Stimulated activated CD8-positive, alpha-beta memory T cell treated with anti-CD3 and anti-CD28 coated beads, Interleukin-4, amount 100 ng/mL, for 48 hours (primary cell): ENCODE data around the gene PSMB8.
A peak's percentile ranks its signal among the peaks of the same experiment; 100 is the strongest.
"Not testable (repeated sequence)": the region's sequence is repeated elsewhere in the genome, so short reads cannot be mapped to it uniquely, and the experiment has no call there.

Experiments used
- DNase-seq: peaks from one replicate; pipeline ENCODE4 v3.0.0-alpha.2; 2020

Gene PSMB8

DNA sequence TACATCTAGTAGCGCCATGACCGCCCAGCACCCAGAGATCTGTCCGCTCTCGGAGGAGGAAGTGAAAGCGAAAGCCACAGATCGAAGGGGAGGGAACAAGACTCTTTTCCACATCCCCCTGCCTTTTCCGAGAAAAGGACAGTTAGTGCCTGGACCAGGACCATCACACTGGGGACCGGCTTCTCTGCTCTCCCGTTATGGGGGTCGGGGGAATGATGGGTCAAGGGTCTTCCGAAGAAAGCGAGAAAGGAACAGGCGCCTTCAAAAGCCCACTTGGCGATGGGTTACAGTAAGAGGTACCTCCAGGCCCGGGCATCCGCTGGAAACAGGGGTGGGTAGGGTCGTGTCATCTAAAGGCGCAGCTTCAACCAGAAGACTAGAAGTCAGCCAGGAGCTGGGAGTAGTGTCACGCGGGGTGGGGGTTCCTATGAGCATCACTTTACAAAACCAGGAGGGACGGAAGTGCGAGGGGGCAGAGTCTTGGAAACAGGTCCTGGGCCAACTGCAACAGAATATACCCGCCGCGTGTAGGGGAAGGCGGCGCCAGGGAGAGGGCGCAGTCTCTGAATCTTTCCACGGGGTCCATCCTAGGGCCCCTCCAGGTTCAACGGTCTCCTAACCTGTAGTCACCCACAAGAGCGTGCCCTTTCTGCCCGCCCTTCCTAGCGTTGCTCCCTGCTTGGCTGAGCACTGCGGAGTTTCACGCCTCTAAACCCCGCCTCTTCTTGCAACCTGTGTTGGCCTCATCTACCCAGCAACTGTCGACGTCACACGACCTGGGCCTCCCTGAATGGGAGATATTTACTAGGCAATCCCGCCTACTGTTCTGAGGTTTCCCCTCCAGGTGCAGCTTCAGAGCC, at the start of gene PSMB8:
TSS of gene PSMB8 (minus strand) at position 69 of the 860 bp plus-strand sequence. CDS start at position 18, 51 bp downstream.
- peak; percentile 99 for DNase-seq

DNA sequence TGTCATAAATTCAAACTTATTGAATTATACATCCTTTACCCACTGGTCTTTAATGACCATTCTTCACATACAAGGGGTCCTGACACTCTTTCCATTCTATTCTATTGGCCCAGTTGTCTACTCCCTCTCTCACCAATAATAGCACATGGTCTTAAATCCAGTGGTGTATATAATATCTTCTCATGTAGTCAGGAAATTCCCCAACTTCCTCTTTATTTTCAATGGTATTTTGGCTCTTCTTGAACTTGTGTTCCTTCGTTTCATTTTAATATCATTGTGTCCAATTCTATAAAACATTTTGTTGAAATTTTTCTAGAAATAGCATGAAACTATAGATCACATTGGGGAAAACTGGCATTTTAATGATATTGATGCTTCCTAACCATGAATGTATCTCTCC, 47.0 kb upstream of the PSMB8 start:
- DNase-seq = no peak

DNA sequence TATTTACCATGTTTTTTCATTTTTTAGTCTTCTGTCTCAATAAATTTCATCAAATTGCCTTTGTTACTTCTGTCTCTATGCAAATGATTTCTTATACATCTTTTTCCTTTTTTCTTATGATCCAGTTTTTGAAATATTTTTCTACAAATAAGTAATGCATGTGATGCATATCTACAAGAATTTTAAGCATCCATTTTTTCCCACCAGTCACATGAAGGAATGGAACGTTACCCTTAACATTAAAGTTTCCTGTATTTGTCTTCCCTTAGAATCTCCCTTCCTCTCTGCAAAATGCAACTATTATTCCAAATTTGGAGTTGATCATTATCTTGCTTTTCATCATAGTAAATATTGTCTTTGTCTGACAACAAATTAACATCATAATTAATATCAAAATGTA, 45.7 kb upstream of the PSMB8 start:
- no peak for DNase-seq

DNA sequence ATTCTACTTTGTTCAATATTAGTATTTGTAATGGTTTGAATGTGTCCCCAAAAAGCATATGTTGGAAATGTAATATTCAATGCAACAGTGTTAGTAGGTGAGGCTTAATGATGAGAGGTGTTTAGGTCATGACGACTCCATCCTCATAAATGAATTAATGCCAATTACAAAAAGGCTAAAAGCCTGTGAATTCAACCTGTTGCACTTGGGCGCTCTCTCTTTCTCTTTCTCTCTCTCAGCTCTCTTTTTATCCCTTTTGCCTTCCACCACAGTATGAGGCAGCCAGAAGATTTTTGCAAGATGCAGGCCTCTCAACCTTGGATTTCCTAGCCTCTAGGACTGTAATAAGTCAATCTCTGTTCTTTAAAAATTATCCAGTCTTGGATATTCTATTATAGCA, 44.7 kb upstream of the PSMB8 start:
- no peak for DNase-seq

DNA sequence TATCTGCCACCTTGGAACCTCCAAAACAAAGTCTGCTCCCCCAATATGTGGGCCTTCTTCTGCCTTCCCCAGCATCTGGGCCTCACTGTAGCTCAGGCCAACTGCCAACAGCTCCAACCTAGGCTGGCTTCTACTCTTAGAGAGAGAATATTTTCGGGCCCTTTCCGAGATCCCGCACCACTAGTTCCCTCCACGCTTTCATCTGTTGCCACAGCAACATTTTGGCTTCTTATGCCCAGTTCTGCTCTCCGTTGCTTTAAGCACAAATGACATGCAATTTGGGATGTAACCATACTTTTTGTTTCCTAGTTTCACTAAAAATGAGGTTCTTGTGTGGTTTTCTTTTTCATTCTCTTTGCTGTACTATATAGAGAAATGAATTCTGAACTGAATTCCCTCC, 43.8 kb upstream of the PSMB8 start:
- DNase-seq = no peak

DNA sequence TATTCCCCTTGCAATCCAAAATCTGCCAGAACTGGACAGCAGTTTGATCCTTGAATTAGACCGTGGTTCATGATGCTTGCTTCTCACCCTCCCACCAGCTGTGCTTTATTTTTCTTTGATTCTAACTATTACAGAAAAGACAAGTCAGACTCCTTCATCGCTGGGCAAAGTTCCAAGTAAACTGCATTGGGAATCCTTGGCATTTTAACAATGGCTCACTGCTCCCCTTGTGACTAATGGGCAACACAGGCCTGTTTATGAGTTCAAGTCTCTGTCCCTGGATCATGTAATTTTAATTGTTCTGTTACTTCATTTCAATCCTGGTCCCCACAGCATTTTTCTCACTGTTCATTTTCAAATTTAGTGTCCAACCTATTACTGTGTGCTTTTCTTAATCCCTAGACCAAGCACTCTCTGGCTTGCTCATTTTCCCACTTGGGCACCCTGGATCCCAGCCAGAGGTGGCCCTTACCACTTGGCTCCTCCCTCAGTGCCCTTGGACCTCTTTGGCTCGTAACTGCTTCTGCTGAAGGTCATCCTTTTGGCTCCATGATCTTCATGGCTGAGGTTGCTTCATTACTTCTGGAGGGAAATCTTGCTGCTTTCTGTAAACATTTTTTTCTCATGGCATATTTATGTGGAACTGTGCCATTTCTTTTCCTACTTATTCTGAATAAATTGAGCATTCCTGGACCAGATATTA, 43.0 kb upstream of the PSMB8 start:
- no peak for DNase-seq

DNA sequence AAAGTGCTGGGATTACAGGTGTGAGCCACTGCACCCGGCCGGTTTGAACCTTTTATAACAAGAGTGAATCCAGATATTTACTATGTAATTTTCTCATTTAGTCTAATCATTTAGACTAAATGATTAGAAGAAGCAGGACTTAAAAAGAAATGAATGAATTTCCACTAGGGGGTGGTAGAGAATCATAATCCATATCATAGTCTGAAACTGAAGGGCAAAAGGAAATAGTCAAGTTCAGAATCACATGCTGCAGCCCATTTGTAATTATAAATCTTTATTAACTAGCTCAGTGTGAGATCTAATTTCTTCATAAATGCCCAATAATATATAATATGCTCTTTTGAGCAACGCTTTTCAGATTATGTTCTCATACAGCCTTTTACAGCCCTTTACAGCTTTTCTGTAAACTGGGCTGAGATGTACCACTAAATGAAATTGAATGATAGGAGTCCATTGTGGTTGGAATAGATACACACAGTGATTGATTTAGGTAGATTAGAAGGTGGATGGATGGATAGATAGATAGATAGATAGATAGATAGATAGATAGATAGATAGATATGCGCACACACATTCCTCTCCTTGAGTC, 41.9 kb upstream of the PSMB8 start:
- no peak for DNase-seq

DNA sequence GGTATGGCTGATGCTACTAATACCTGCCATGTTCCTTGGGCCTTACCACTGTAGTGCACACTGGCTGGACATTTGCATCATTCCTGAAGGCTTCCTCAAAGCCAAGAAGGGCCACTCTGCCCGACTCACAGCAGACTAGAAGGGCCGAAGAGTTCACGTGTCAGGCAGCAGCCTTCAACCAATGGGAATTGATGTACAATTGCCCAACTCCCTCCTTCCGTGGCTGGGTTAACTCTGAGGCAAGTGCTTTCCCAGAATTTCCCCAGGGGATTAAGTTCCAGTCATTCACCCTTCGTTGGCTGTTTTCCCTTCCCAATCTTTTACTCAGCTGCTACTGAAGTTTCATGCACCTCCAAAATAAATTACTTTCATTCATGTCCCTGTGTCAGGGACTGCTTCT, 39.9 kb upstream of the PSMB8 start:
- no peak for DNase-seq

DNA sequence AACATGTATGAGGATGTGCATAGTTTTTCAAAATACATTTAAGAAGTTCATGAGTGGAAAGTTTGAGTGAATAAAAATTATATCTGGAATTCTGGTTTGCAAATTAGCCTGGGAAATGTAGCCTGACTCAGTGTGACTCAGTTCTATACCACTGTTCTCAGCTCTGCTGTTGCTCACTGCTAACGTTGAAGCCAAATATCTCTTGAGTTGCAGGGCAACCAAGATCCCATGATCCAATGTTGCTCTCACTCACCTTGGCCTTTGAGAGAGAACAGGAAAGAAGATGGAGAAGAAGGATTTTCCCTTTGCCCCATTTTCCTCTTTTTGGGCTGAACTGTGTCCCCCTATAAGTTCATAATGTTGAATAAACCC, 39.0 kb upstream of the PSMB8 start:
- no peak for DNase-seq

DNA sequence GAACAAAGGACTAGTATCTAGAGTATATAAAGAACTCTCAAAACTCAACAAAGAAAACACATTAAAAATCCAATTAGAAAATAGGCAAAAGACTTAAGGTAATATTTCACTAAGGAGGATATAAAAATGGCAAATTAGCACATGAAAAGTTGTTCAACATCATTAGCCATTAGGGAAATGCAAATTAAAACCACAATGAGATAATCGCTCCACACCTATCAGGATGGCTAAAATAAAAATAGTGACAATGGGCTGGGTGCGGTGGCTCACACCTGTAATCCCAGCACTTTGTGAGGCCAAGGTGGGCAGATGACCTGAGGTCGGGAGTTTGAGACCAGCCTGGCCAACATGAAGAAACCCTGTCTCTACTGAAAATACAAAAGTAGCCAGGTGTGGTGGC, 37.1 kb upstream of the PSMB8 start:
- DNase-seq = not testable (repeated sequence)

DNA sequence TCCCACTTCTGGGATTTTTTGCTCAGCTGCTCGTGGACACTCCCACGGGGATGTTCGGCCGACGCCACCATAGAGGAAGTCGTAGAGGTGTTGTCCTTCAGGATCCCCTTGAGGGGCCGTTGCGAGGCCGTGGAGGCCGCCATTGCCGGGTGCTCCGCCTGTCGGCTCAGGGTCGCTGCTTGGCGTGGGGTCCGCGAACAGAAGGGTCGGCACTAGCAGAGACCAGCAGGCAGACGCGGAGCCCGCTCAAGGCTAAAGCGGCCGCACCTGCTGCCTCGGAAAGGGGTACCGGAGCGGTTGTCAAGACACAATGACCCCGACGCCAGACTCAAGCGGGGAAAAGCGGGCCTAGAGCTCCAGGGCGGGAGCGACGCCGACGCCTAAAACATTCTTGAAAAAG, 35.8 kb upstream of the PSMB8 start:
- no peak for DNase-seq

DNA sequence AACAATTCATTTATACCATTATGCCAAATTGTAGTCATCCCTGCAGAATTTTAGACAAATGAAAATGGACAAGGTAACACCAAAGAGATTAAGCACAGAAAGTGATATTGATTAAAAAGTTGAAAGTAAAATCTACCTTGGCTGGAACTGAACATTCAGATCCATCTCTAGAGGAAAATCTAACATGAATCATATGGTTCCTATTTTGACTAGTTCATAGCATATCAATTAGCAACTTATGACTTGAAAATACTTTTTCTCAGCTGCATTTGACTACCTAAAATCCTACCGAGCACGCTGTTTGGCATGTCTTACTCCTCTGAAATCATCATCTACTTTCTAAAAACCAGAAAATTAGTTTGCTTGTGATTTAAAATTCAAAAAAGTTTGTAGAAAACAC, 32.8 kb upstream of the PSMB8 start:
- DNase-seq = no peak

DNA sequence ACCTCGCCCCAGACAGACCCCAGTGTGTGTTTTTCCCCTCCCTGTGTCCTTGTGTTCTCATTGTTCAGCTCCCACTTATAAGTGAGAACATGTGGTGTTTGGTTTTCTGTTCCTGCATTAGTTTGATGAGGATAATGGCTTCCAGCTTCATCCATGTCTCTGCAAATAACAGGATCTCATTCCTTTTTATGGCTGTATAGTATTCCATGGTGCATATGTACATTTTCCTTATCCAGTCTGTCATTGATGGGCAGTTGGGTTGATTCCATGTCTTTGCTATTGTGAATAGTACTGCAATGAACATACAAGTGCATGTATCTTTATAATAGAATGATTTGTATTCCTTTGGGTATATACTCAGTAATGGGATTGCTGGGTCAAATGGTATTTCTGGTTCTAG, 30.1 kb upstream of the PSMB8 start:
- not testable (repeated sequence) for DNase-seq

DNA sequence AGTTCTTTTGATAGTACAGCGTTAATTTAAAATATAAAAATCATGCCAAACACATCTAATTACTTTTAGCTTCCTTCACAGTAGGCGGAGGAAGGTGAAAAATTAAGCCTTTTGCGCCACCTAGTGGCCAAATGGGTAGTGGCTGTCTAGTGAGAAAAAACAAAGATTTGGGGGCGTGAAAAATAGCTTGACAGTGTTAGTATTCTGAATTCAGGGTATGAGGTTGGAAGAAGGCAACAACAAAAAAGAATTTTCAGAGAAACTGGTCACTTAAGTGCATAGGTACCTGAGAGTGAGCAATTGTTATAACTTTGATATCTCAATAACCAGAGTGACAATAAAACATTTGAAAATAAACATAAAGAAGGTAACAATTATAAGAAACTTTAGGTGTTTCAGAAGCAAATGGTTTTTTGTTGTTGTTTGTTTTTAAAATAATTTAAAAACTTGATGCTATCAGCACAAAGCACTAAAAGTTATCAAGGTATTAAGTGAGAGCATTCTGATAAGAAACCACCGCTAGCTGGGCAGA, 24.5 kb upstream of the PSMB8 start:
- DNase-seq = peak; percentile 94

DNA sequence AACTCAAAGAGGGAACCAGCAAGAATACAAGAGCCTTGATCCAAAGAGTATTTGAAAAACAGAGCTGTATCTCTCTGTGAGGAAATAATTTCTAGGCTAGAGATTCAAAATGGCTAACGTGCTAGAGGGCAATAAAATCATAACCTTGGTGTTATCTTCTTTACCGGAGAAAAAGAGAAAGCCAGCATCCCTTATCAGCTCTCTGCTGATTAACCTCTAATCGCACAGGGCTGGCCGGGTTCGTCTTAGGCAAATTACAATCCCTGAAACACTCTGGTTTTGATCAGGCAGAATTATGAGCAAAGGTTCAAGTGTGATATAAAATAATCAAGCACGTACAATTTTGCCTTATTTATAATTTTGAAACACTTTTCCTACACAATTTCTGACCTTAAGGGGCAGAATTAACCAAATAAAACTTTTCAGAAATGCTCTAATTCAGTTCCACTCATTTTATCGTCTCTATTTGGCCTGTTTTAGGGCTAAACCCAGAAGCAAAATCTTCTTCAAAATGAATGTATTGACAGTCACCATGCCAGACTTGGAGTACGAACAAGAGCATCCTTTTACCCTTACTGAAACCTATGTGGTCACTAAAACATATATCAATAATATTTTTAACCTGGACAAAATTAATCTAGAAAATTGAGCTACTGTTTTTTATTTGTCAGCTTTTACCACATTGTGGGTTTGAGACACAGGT, 23.9 kb upstream of the PSMB8 start:
- DNase-seq = no peak

DNA sequence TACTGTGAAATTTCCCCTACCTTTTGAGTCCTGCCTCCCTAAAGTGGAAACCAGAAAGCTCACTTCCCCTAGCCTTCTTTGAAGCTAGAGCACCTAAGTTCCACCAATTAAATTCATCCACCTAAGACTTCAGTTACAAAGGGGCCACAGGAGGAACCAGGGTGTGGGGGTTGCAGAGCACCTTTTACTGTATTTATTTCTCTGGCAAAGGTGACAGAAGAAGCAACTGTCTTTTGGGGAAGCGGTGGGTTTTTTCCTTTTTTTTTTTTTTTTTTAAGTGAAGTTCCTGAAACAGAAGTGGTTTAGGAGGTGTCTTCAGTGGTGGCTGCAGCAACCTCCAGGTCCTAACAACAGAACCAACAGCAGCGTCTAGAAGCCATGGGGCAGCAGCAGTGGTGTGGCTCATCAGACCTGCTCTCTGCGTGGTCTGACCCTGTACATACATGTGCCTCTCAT, 23.2 kb upstream of the PSMB8 start:
- DNase-seq = no peak

DNA sequence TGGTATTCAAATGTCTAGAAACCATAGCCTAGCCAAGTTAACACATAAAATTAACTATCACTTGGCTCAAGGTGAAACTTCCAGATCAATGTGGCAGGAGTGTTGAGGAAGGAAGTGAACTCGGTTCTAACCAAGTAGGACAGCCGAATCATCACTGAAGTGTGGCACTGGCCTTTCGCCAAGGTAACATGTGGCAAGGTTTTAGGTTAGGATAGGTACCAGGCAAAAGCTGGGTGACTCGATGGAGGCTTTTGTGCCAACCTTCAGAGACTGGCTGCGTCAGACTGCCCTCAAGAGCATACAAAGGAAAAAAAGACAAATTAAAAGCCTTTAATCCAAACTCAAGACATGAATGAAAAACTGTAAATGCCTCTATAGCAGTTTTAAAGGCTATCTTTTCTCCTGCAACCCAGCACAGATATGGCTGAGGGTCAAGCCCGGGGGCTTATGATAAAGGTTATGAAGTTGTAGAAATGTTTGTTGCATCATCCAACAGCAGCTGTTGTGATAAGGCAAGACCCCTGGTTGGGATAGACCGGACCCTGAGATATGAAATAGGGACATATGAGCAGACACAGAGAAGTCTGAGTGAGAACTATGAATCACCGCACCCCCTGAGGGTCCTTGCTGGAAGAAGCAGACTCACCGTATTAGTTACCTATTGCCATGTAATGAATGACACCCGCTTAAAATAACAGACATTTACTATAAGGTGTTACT, 22.0 kb upstream of the PSMB8 start:
- no peak for DNase-seq

DNA sequence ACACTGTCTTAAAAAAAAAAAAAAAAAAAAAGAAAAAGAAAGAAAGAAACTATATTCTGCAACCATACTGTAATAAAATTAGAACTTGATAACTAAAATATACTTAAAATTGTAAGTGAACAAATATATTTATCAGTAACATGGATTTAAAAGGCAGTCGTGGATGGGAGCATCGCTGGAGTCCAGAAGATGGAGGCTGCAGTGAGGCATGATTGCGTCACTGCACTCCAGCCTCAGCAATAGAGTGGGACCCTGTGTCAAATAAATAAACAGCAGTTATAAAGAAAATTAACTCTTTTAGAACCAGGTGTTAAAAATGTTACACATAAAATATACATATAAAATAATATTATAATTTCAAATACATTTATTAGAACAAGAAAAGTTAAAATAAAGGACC, 18.9 kb upstream of the PSMB8 start:
- DNase-seq = no peak

DNA sequence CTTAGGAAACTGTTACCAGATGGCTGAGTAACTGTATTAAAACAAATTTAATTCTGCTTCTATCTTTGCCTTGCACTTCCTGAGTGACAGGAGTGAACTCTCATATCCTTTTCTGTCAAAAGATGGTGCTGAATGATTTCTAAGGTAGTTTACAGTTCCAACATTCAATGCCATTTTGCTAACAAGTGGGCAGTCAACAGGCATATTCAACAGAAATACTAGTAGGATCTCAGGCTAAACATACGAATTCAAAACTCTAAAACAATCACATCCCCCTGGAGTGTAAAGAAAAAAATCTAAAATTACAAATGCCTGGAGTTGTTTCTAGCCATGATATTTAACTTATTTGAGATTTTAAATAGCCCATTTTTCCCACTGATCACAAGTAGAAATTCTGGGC, 16.8 kb upstream of the PSMB8 start:
- no peak for DNase-seq

DNA sequence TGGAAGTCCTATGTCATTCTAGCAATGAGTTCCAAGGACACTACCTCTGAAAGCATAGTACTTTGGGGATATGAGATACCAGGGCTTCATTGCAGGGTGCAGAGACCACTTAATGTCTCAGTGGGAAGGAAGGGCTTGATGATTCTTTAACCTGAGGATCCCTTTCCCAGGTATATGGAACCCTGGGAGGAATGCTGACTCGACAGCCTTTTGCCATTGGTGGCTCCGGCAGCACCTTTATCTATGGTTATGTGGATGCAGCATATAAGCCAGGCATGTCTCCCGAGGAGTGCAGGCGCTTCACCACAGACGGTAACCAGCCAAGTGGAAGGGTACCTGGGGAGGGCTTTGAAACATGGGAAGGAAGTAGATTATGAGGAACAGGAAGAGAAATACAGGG, 14.3 kb upstream of the PSMB8 start:
- no peak for DNase-seq

DNA sequence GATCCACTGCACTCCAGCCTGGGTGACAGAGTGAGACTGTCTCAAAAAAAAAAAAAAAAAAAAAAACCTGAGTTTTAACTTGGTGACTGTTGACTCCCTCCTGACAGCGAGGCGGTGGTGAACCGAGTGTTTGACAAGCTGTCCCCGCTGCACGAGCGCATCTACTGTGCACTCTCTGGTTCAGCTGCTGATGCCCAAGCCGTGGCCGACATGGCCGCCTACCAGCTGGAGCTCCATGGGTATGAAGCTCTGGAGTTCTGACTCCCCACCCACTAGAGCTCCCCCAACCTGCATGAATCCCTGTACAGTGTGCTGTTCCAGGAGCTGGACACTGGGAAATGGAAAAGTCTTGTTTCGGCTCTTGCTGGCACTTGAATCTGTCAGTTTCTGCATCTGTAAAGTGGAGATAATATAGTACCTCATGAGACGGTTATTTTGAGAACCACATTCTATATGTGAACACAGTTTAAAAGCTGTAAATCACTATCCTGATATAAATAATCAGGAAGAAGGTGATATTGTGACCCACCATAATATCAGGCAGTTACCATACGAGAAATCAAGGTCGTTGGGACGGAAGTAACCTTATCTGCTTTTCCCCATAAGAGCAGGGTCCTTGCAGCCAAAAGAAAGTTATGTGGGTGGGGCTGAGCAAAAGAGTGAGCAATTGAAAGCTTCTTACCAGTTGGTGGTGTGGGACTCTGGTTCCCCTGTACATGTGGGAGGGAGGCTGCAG, 13.5 kb upstream of the PSMB8 start:
- DNase-seq = no peak
